A673 (cell line): ENCODE data around the gene TGM5.

Experiments used
- EZH2 ChIP-seq: fragments of 200-600 bp; sonication (generic); IDR thresholded peaks from 2 replicates; pipeline ENCODE4 v1.6.1; 2017; ENCODE audit warnings: borderline replicate concordance, low read depth, mild to moderate bottlenecking, mixed read lengths, antibody characterized with exemption, low read length; ENCODE audit not compliant: poor library complexity, severe bottlenecking
- TF ChIP-seq, protein P1 (sequence below): fragments of 300-800, 200-600 bp; sonication (generic); conservative IDR thresholded peaks from 2 replicates; pipeline ENCODE4 v1.5.1; 2017; ENCODE audit warnings: low read depth, mild to moderate bottlenecking, antibody characterized with exemption, low read length, moderate library complexity, mixed read lengths

DNA sequence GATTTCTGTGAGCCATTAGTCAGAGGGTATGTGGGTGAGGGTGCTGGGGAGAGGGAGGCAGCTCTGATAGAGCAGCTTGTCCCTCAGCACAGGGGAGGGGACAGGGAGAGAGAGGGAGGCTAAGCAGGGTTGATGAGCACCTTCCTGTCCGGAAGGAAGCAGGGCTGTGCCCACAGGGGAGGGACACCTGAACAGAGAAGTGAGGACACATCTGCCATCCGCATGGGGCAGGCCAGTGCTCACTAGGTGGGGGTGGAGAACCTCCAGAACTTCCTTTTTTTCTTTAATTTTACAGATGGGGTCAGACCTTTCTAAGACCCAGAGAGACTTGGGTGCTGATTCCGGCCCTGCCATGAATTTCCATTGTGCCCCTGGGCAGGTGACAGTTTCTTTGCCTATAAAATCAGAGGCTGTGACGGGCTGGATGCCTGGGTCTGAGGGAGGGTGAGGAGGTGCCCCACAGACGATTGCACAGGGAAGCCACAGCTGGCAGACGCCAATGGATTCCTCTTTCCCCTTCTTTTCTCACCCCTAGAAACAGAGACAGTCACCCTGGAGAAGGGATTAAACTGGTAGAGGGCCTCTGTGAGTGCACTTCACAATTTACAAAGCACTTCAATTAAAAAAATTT is 4.1 kb upstream of the TGM5 start:
- TF ChIP-seq, protein P1, sequence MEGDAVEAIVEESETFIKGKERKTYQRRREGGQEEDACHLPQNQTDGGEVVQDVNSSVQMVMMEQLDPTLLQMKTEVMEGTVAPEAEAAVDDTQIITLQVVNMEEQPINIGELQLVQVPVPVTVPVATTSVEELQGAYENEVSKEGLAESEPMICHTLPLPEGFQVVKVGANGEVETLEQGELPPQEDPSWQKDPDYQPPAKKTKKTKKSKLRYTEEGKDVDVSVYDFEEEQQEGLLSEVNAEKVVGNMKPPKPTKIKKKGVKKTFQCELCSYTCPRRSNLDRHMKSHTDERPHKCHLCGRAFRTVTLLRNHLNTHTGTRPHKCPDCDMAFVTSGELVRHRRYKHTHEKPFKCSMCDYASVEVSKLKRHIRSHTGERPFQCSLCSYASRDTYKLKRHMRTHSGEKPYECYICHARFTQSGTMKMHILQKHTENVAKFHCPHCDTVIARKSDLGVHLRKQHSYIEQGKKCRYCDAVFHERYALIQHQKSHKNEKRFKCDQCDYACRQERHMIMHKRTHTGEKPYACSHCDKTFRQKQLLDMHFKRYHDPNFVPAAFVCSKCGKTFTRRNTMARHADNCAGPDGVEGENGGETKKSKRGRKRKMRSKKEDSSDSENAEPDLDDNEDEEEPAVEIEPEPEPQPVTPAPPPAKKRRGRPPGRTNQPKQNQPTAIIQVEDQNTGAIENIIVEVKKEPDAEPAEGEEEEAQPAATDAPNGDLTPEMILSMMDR, result no peak
- no peak for TF ChIP-seq EZH2
